ENCODE measurements around the gene CGB8.
"Not testable (repeated sequence)": the region's sequence is repeated elsewhere in the genome, so short reads cannot be mapped to it uniquely, and the experiment has no call there.

CGB8 gene

DNA sequence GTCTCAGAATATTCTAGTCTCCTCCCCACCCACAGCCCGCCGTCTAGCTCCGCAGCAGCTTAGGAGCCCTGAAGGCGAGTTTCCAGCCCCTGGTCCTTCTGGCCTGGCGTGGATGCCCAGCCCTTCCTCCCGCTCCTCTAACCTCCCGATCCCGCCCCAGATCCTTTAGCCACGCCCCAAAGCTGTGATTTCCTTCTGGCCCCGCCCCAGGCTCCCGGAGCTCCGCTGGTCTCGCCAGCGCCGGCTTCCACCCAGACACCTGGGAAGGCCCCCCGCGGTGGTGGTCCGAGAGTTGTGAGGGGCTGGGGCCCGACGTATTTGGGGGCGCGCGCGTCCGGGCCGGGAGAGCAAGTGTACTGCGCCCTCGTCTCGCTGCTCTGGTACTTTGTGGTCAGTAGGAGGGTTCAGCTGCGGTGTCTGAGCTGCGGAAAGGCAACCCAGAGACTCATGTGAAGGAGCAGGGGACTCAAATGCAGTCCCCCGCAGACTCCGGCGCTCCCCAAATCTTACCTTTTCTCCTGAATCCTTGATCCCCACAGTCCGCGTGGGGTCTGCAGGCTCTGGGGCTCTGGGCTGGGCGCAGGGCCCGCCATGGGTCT is 8.8 kb upstream of the CGB8 start, which contains the start of gene CGB7:
CGB7 (minus strand) TSS at position 114 of the 599 bp plus-strand sequence. CDS start 2,374 bp downstream, outside the sequence.
- DNase-seq (ENCODE audit: low read depth, low spot score), result peak; percentile 59
- TF ChIP-seq, protein P1, sequence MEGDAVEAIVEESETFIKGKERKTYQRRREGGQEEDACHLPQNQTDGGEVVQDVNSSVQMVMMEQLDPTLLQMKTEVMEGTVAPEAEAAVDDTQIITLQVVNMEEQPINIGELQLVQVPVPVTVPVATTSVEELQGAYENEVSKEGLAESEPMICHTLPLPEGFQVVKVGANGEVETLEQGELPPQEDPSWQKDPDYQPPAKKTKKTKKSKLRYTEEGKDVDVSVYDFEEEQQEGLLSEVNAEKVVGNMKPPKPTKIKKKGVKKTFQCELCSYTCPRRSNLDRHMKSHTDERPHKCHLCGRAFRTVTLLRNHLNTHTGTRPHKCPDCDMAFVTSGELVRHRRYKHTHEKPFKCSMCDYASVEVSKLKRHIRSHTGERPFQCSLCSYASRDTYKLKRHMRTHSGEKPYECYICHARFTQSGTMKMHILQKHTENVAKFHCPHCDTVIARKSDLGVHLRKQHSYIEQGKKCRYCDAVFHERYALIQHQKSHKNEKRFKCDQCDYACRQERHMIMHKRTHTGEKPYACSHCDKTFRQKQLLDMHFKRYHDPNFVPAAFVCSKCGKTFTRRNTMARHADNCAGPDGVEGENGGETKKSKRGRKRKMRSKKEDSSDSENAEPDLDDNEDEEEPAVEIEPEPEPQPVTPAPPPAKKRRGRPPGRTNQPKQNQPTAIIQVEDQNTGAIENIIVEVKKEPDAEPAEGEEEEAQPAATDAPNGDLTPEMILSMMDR (IDR thresholded peaks at IDR 0.05; ENCODE audit: low read depth, low read length), result no peak
- peak within 1 kb of the TSS; percentile 53 for H3K4me3 ChIP-seq (ENCODE audit: low read depth, low read length)
- in situ Hi-C loops (cut with HindIII; ENCODE audit: low sequenced_read_pairs), result no loop called here

DNA sequence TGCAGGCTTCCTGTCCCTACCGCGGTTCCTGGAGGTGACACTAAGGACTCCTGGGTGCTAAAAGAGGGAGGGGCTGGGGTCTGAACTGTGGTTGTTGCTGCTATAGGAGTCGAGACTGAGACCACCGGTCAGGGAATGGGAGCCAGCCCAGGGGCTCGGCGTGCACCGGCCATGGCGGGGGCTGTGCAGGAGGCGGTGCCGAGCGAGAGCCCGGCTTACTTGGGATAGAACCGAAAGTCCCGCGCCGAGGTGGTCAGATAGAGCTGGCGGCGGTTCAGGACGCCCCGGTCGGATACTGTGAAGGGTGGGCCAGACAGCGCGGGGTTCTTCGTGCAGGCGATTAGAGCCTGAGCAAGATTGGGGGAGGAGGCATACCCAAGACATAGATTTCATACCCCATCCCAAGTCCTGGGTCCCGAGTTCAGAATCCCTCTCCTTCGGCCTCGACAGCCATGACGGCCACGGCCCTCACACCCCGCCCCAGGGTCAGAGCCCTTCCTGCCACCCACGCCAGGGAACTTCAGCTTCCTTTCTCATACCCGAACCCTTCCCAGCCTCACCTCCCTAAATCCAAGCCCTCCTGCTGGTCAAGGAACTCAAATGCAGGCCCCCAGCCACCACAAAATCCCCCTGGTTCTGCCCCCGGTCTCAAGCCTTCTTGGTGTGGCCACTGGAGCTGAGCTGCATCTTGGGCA is 8.1 kb upstream of the CGB8 start:
- H3K4me3 ChIP-seq (ENCODE audit: low read depth, low read length), result peak overlapping the region; percentile 53
- DNase-seq (ENCODE audit: low read depth, low spot score); in situ Hi-C loops (cut with HindIII; ENCODE audit: low sequenced_read_pairs): not testable (repeated sequence)

DNA sequence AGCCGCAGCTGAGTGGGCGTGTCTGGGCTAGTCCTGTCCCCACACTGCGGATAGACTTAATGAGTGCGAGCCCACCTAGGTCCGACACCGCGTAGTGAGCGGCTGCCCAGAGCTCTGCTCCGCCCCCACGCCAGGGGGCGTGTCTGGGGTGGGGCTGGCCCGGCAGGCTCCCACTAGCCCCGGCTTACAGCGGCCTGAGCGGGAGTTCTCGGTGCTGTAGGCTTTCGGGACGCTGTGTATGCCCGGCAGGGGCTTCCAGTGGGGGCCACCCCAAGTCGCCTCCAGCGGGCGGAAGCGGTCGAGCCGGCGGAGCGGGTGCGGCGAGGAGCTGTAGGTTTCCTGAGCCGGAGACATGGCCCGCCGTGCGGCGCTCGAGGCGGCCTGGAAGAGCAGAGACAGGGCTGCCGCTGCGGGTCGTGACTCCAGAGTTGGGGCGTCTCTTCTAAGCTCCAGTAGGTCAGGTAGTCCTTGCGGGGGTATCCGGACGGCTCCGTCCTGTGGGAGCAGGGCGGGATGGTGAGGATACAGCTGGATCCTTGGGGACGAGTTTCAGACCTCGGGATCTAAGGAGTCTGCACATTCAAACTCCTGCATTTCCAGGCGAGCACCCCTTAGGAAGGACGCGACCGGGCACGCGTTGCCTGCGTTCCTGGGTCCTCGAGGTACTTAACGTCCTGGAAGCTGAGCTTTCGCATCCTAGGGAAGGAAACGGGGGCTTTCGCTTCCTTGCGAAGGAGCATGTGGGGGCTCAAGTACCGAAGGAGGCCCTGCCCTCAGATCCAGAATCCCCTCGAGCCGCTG is 7.4 kb upstream of the CGB8 start:
- in situ Hi-C loops (cut with HindIII; ENCODE audit: low sequenced_read_pairs), result no loop called here
- peak overlapping the region; percentile 53 for H3K4me3 ChIP-seq (ENCODE audit: low read depth, low read length)
- TF ChIP-seq, protein P1 (IDR thresholded peaks at IDR 0.05; ENCODE audit: low read depth, low read length), result peak; percentile 39
- peak; percentile 51 for DNase-seq (ENCODE audit: low read depth, low spot score)

DNA sequence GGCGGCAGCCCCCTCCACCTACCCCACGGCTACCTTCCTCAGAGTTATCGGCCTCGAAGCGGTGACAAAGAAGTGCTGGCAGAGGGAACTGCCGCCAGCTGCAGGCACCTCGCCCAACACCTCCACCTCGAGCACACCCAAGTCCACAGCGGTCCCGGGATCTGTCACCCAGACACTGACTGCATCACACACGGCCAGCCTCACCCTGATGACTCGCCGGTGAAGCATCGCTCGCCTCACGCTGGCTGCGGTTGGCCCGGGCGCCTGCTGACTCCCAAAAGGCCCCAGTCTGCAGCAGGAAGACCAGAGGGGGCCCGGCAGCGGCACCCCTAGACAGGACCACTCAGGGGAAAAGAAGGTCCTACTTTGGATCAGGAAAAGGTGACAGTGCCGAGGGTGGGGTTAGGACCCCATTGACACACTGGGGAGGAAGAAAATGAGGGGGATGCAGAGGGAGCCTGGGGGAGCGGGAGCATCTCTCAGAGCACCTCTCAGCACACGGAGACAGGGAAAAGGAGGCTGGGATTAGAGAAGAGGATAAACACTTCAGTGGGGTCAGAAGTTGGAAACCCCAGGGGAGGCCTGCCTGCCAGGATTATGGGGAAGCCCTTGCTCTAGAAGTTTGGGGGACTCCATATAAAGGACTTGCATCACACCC is 1.6 kb upstream of the CGB8 start:
- H3K4me3 ChIP-seq (ENCODE audit: low read depth, low read length); in situ Hi-C loops (cut with HindIII; ENCODE audit: low sequenced_read_pairs): not testable (repeated sequence)
- DNase-seq (ENCODE audit: low read depth, low spot score), result peak; percentile 52

DNA sequence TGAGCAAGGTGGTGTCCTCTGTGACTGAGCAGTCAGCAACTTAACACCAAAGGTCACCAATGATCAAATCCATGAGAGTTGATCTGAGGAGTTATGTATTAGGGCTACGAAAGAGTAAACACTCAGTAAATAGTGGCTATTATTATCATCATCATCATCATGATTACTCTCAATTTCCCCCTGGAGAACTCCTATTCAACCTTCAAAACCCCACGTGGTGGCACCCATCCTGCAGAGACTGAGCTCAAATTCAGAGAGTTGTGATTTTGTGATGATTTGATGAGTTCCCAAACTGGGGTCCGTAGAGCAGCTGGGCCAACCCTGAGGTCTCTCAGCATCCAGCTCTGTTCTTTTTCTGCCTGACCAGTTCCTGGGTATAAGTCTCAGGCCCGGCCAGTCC is 923 bp upstream of the CGB8 start:
- in situ Hi-C loops (cut with HindIII; ENCODE audit: low sequenced_read_pairs); H3K4me3 ChIP-seq (ENCODE audit: low read depth, low read length); DNase-seq (ENCODE audit: low read depth, low spot score): not testable (repeated sequence)

DNA sequence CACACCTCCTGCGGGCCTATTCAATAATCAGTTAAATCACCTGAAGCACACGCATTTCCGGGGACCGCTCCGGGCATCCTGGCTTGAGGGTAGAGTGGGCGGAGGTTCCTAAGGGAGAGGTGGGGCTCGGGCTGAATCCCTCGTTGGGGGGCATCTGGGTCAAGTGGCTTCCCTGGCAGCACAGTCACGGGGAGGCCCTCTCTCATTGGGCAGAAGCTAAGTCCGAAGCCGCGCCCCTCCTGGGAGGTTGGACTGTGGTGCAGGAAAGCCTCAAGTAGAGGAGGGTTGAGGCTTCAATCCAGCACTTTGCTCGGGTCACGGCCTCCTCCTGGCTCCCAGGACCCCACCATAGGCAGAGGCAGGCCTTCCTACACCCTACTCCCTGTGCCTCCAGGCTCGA is 5.4 kb downstream of the CGB8 start, which contains the start of gene CGB5:
CGB5 (plus strand) TSS at position 301 of the 400 bp plus-strand sequence. CDS start 362 bp downstream, outside the sequence.
- H3K4me3 ChIP-seq (ENCODE audit: low read depth, low read length); DNase-seq (ENCODE audit: low read depth, low spot score); in situ Hi-C loops (cut with HindIII; ENCODE audit: low sequenced_read_pairs): not testable (repeated sequence)

DNA sequence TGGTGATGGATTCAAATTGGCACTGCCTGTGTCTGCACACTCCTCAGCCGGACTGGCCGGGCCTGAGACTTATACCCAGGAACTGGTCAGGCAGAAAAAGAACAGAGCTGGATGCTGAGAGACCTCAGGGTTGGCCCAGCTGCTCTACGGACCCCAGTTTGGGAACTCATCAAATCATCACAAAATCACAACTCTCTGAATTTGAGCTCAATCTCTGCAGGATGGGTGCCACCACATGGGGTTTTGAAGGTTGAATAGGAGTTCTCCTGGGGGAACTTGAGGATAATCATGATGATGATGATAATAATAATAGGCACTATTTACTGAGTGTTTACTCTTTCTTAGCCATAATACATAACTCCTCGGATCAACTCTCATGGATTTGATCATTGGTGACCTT is 6.2 kb downstream of the CGB8 start:
- in situ Hi-C loops (cut with HindIII; ENCODE audit: low sequenced_read_pairs); DNase-seq (ENCODE audit: low read depth, low spot score); H3K4me3 ChIP-seq (ENCODE audit: low read depth, low read length): not testable (repeated sequence)

DNA sequence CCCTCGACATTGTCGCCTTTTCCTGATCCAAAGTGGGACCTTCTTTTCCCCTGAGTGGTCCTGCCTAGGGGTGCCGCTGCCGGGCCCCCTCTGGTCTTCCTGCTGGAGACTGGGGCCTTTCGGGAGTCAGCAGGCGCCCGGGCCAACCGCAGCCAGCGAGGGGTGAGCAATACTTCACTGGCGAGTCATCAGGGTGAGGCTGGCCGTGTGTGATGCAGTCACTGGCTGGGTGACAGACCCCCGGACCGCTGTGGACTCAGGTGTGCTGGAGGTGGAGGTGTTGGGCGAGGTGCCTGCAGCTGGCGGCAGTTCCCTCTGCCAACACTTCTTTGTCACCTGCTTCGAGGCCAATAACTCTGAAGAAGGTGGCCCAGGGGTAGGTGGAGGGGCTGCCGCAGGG is 6.7 kb downstream of the CGB8 start:
- in situ Hi-C loops (cut with HindIII; ENCODE audit: low sequenced_read_pairs), result no loop called here
- DNase-seq (ENCODE audit: low read depth, low spot score), result no peak
- TF ChIP-seq, protein P1 (IDR thresholded peaks at IDR 0.05; ENCODE audit: low read depth, low read length), result no peak
- H3K4me3 ChIP-seq (ENCODE audit: low read depth, low read length), result no peak overlapping the region

DNA sequence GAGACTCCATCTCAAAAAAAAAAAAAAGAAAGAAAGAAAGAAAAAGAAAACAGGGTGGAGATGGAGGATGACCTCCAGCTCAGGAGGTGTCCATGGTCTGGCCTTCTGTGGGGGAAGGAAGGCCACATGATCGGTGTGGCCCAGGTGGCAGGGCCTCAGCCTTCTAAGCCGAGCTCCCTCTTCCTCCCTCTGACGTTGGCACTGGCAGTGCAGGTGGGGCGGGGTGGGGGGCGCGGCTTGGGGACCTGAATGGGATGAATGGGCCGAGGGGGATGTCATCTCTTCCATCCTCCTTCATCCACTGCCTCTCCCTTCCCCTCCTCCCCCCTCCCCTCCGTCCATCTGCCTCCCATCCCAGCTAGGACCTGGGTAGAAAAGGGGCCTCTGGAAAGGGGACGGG is 9.2 kb downstream of the CGB8 start:
- H3K4me3 ChIP-seq (ENCODE audit: low read depth, low read length); in situ Hi-C loops (cut with HindIII; ENCODE audit: low sequenced_read_pairs); DNase-seq (ENCODE audit: low read depth, low spot score): not testable (repeated sequence)

DNA sequence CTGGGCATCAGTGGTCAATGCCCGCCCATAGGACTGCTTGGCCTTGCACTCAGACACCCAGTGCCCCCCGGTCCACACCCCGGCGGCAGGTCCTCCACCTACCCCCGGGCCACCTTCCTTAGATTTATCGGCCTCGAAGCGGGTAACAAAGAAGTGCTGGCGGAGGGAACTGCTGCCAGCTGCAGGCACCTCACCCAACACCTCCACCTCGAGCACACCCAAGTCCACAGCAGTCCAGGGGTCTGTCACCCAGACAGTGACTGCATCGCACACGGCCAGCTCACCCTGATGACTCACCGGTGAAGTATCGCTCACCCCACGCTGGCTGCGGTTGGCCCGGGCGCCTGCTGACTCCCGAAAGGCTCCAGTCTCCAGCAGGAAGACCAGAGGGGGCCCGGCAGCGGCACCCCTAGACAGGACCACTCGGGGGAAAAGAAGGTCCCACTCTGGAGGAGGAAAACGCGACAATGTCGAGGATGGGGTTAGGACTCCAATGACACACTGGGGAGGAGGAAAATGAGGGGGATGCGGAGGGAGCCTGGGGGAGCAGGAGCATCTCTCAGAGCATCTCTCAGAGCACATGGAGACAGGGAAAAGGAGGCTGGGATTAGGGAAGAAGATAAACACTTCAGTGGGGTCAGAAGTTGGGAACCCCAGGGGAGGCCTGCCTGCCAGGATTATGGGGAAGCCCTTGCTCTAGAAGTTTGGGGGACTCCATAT is 10.2 kb downstream of the CGB8 start:
- in situ Hi-C loops (cut with HindIII; ENCODE audit: low sequenced_read_pairs); H3K4me3 ChIP-seq (ENCODE audit: low read depth, low read length); DNase-seq (ENCODE audit: low read depth, low spot score): not testable (repeated sequence)

DNA sequence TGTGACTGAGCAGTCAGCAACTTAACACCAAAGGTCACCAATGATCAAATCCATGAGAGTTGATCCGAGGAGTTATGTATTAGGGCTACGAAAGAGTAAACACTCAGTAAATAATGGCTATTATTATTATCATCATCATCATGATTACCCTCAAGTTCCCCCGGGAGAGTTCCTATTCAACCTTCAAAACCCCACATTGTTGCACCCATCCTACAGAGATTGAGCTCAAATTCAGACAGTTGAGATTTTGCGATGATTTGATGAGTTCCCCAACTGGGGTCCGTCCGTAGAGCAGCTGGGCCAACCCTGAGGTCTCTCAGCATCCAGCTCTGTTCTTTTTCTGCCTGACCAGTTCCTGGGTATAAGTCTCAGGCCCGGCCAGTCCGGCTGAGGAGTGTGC is 10.8 kb downstream of the CGB8 start:
- H3K4me3 ChIP-seq (ENCODE audit: low read depth, low read length); in situ Hi-C loops (cut with HindIII; ENCODE audit: low sequenced_read_pairs); DNase-seq (ENCODE audit: low read depth, low spot score): not testable (repeated sequence)
